GM18517 (cell line): ENCODE results near the gene NKIRAS2.

Source experiments
- ATAC-seq: cut with Tn5 transposase; IDR thresholded peaks from one replicate; pipeline ENCODE4 v1.9.1; 2021; ENCODE audit warnings: mild to moderate bottlenecking, moderate library complexity; ENCODE audit not compliant: unreplicated experiment

Gene NKIRAS2

DNA sequence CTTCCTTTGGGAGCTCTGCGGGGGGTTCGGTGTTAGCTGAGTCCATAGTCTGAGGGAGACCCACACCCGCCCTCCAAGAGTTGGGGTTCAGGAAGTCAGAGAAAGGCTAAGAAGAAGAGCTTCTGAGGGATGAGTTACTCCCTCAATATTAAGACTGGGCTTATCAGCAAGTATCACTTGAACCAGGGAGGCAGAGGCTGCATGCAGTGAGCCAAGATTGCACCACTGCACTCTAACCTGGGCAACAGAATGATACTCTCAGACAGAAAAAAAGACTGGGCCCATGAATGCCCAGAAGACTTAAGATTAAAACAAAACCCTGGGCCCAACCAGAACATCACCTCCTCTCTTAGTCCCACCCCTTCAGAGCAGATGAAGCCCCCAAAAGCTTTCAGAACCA is 6.0 kb downstream of the NKIRAS2 start:
- ATAC-seq = no peak

GRCh38 chr17:42026857-42027589 is 7.1 kb downstream of the NKIRAS2 start:
- no peak for ATAC-seq

DNA sequence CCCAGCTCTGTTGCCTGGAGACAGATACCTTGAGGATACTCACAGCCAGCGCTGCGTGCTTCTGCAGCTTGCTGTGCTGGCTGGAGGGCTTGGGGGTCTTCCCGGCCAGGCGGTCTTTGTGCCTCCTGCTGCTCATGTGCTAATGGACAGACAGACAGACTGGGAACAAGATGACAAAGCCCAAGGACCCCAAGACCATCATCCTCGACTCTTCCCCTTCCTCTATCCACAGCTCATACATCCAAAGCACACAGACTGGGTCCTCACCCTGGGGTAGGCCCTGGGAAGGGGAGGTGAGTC is 7.7 kb downstream of the NKIRAS2 start:
- ATAC-seq = no peak

GRCh38 chr17:42027961-42028790 is 8.3 kb downstream of the NKIRAS2 start:
- ATAC-seq = no peak

DNA sequence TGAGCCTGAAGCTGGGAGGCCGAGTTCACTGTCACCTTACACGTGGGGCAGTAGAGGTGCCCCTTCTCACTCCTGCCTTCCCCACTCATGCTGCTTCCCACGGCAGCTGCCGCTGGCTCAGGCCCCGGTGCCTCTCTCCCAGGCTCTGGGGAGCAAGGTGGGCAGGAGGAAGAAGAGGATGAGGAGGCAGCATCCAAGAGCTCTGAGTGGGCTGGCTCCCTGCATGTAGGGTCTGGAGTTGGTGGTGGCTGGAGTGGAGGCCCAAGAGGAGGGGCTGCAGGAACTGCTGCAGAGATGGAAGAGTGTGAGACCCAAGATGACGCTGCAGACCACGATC is 8.9 kb downstream of the NKIRAS2 start:
- ATAC-seq = no peak

GRCh38 chr17:42031584-42031983 is 11.7 kb downstream of the NKIRAS2 start:
- no peak for ATAC-seq

DNA sequence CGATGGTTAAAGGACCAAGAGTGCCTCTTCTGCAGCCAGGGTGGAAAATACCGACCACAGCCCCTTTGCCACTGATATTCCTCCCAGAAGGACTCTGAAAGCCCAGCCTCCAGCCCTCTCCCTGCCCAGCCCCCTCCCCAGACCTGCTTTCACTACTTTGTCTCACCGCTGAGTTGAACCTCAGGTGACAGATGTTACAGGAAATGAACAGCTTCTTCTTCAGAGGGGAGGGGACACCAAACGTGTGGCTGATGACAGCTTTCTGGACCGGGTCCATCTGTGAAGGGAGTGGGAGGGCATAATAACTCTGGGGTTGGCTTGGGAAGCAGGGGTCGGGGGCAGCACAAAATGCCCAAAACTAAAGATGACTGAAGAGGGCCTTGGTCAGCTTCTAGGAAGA is 14.2 kb downstream of the NKIRAS2 start:
- no peak for ATAC-seq

DNA sequence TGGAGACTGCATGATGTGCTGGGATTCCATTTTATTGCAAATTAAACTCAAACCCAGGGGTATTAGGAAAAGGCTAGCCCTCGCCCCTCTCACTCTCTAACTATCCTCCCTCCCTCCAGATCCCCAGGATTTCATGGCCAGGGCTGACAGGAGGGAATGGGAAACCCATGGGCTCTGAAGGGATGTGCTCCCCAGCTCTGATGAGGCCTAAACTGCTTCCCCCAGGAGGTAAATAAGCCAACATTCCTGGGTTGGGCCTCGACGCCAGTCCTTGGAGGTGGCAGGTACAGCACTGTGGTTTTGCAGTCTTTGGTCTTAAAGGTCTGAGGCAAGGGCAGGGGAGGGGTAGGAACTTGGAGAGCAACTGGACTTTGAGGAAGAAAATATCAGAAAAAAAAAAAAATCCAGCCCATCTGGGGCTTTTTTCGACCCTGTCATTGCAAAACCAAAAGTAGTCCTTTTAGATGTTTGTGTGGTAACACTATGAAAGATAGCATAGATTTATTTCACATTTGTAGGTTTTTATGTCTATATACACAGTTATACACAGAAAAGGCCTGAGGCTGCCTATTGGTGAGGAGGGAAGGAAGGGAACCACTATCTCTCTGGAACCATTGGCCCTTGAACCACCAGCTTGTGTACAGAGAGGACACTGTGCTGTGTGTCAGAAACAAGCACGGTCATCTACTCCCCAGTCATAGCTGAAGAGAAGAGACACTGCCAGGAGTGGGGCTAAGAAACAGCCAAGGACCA is 18.5 kb downstream of the NKIRAS2 start:
- no peak for ATAC-seq

DNA sequence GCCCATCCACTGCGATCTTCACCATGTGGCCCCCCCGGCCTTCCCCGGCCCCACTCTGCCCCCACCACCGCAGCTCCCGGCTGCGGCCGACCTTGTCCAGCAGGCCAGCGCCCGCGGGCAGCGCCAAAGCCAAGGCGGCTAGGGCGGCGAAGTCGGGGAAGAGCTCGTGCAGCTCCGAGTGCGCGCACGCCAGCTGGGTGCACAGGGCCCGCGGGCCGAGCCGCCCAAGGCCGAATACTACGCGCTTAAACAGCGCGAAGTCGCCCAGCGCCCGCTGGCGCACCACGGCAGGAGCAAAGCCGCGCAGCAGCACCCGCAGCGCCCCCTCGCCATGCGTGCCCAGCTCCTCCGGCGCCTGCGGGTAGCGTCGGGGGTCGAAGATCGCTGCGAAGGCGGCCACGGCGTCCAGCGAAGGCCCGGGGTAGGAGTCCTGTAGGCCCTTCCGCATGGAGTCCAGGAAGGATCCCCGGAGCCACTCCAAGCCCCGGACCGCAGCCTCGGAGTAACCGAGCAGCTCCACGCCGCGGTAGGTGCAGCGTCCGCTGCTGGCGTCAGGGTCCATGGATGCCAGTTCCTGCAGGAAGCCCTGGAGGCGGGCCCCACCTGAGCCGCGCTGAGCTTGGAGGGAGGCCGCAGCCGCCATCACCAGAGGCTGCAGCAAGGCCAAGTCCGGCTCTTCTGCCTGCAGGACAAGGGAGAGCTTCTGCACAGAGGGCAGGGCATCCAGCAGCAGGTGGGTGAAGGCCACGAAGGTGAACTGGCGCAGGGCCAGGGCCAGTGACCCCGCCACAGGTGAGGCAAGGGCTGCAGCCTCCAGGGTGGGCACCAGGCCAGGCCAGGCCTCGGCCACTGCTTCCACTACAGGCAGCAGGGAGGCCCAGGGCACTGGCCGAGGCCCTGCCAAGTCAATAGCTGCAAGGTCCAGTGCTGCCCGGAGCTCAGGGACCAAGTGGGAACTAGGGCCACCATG is 20.2 kb downstream of the NKIRAS2 start:
- no peak for ATAC-seq

DNA sequence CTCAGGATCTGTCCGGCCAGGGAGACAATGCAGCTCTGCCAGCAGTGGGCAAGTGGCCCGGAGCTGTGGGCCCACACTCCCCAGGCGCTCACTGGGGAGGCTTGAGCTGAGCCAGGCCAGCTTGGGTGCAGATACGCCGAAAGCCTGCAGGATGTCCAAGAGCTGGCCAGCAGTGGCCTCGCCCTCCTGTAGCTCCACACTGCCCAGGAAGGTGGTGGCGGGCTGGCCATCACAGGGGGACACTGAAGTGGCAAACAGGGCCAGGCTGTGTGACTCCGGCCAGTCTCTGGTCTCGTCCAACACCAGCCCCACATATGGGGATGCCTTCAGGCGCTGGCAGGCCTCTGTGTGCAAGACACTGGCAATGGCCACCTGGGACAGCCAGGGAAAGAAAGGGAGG is 20.9 kb downstream of the NKIRAS2 start:
- ATAC-seq = no peak

DNA sequence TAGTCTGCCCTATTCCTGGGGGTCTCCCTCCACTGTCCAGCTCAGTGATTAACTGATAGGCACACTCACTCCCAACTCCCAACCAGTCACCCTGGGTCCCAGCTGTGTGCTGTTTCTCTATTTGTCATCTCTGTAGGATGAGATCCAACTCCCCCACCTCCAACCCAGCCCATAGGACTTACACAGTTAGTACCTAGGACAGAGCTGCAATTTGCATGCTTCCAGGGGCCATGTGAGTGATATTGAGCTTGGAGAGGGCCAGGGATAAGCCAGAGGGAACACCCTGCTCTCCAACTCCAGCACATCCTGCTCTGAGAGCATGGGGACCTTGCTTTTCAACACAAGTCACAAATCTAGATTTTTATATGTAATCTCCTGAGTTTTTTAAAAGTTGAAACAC is 21.7 kb downstream of the NKIRAS2 start:
- no peak for ATAC-seq

DNA sequence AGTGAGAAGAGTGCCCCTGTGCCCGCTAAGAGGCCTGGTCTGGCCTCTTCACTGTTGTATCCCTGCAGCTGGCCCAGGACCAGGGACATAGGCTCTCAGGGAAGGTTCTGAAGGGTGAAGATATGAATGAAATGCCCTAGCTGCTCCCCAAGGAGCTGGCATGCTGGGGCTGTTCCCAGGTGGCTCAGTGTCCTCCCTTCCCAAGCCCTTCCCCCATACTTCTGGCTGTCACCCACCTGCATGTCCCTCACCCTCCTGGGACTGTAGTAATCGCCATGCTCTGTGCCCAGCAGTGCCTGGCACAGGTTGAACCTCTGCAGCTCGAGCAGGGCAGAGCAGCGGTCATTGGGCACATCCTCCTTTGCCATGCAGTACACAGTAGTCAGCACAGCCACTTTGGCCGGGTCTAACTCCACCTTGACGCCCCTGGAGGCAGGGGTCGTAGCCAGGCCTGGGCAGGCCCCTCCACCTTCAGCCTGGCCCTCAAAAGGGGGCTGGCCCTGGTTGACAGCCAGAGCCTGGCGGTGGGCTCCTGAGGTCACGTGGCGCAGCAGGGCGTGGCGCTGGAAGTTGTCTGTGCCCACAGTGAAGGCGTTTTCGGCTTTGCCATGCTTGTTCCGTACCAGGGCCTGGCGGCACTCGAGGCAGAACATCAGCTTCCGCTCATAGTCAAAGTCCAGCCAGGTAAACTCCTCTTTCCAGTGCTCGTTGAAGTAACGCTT is 22.9 kb downstream of the NKIRAS2 start:
- ATAC-seq = no peak

DNA sequence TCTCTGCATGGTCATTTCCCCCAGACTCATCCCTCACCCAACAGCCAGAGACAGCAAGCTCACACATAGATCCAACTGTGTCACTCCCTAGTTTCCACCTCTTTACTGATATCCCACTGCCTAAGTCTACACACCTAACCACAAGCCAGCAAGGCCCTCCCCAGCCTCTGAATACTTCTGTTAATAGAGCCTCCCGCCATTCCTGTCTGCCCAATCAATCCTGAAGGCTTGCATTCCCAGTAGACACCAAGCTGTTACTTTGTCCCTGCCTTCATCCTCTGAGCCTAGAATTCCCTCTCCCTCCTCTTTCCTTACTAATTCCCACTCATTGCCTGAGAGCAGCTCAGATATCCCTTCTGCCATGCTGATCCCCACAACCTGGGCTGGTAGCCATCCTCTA is 25.8 kb downstream of the NKIRAS2 start:
- no peak for ATAC-seq

GRCh38 chr17:42047343-42047742 is 27.5 kb downstream of the NKIRAS2 start:
- no peak for ATAC-seq

GRCh38 chr17:42049834-42050392 is 30.0 kb downstream of the NKIRAS2 start:
- no peak for ATAC-seq

DNA sequence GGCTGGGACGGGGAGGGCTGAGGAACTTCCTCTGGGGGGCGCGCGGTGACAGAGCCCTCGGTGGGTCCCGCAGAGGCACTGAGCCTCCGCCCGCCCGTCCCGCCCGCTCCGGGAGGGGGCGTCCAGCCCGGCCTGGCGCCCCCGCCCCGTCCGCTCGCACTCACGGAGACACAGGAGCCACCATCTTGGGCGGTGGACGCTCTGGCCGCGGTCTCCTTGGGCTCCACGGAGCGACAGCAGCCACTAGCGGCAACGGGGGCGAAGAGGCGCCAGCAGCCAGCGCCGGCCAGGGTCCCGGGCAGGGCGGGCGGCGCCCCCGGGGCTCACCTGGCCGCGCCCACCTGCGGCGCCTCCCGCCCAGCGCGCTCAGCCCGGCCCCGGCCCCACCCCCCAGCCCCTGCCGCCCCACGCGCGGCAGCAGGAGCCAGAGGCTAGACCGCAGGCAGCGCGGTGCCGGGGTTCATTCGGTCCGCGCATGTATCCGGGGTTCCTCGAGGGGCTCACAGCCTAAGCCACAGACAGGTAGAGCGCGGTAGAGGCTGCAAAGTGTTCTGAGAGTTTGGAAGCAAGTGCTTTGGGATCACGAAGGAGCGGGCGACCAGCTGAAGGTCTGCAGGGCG is 30.6 kb downstream of the NKIRAS2 start, which contains the start of gene C17orf113:
Gene C17orf113 (minus strand): TSS at position 209 of the 620 bp plus-strand sequence. CDS start 7,225 bp downstream, outside the sequence.
- no peak for ATAC-seq

GRCh38 chr17:42051013-42051400 is 31.1 kb downstream of the NKIRAS2 start:
- ATAC-seq = no peak

DNA sequence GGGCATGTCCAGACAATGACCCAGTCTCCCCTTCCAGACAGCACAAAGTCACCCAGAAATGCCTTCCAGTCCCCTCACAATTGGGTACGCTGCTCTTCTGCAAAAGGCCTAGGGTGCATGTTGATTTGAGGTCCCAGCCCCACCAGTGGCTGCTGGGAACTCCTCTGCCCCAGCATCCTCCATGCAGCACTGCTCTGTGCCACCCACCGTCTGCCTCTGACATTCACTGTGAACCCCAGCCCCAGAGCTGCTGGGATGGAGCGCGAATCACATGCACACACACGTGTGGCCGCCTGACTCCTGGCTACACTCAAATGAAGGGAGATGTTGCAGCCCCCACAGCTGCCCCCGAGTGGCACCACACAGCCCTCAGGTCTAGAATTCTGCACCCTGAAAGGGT is 31.8 kb downstream of the NKIRAS2 start:
- no peak for ATAC-seq

- ATAC-seq = no peak
These were observed 32.5 kb downstream of the NKIRAS2 start for GRCh38 chr17:42052346-42052877.
